ENCODE results near the gene ANKRD33B. TPM values are rescaled to one million over a fixed set of nuclear protein-coding genes. Genes with fewer than 3 reads are reported as not detected.

ANKRD33B gene
- total RNA-seq, 2 donors from 2014 or later = 4.1 to 7.4 TPM

GRCh38 chr5:10634562-10634961 is 70.7 kb downstream of the ANKRD33B start:
- intact Hi-C loops (cut with DNase I) = no loop called here
- Histone ChIP-seq H3K27ac (no peak overlapping the region), H3K36me3 (no peaks in the 10 kb centered on the region), H3K9me3 (no peaks in the 10 kb centered on the region), H3K4me1 (replicated peaks) (no peaks in the 10 kb centered on the region), H3K4me3 (no peak overlapping the region), H3K27me3 (replicated peaks; ENCODE audit: insufficient read depth) (no peaks in the 10 kb centered on the region)
- DNase-seq (ENCODE audit: low spot score) = no peak
- 93% methylated on average over 2 of the region's 2 CpGs for WGBS
- TF ChIP-seq, protein P1, sequence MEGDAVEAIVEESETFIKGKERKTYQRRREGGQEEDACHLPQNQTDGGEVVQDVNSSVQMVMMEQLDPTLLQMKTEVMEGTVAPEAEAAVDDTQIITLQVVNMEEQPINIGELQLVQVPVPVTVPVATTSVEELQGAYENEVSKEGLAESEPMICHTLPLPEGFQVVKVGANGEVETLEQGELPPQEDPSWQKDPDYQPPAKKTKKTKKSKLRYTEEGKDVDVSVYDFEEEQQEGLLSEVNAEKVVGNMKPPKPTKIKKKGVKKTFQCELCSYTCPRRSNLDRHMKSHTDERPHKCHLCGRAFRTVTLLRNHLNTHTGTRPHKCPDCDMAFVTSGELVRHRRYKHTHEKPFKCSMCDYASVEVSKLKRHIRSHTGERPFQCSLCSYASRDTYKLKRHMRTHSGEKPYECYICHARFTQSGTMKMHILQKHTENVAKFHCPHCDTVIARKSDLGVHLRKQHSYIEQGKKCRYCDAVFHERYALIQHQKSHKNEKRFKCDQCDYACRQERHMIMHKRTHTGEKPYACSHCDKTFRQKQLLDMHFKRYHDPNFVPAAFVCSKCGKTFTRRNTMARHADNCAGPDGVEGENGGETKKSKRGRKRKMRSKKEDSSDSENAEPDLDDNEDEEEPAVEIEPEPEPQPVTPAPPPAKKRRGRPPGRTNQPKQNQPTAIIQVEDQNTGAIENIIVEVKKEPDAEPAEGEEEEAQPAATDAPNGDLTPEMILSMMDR (IDR thresholded peaks at IDR 0.05) = no peak
- no peak for TF ChIP-seq POLR2AphosphoS5 (IDR thresholded peaks at IDR 0.05)
- no peak for TF ChIP-seq POLR2A (IDR thresholded peaks at IDR 0.05)

GRCh38 chr5:10635257-10635866 is 71.5 kb downstream of the ANKRD33B start:
- H3K27me3 ChIP-seq (replicated peaks; ENCODE audit: insufficient read depth) = no peaks in the 10 kb centered on the region
- no peaks in the 10 kb centered on the region for H3K4me1 ChIP-seq (replicated peaks)
- H3K36me3 ChIP-seq = no peaks in the 10 kb centered on the region
- TF ChIP-seq POLR2A (IDR thresholded peaks at IDR 0.05) = no peak
- TF ChIP-seq, protein P1 (IDR thresholded peaks at IDR 0.05) = no peak
- TF ChIP-seq POLR2AphosphoS5 (IDR thresholded peaks at IDR 0.05) = no peak
- 61% methylated on average over 10 of the region's 10 CpGs for WGBS
- H3K9me3 ChIP-seq = no peaks in the 10 kb centered on the region
- intact Hi-C loops (cut with DNase I) = no loop called here
- no peak overlapping the region for H3K27ac ChIP-seq
- no peak overlapping the region for H3K4me3 ChIP-seq
- no peak for DNase-seq (ENCODE audit: low spot score)

GRCh38 chr5:10635867-10636350 is 72.0 kb downstream of the ANKRD33B start:
- Histone ChIP-seq H3K27me3 (replicated peaks; ENCODE audit: insufficient read depth) (no peaks in the 10 kb centered on the region), H3K9me3 (no peaks in the 10 kb centered on the region), H3K36me3 (no peaks in the 10 kb centered on the region), H3K27ac (no peak overlapping the region), H3K4me1 (replicated peaks) (no peaks in the 10 kb centered on the region), H3K4me3 (no peak overlapping the region)
- no peak for DNase-seq (ENCODE audit: low spot score)
- intact Hi-C loops (cut with DNase I) = no loop called here
- TF ChIP-seq POLR2AphosphoS5 (IDR thresholded peaks at IDR 0.05) = no peak
- TF ChIP-seq, protein P1 (IDR thresholded peaks at IDR 0.05) = no peak
- TF ChIP-seq POLR2A (IDR thresholded peaks at IDR 0.05) = no peak
- WGBS = 72% methylated on average over 11 of the region's 11 CpGs

DNA sequence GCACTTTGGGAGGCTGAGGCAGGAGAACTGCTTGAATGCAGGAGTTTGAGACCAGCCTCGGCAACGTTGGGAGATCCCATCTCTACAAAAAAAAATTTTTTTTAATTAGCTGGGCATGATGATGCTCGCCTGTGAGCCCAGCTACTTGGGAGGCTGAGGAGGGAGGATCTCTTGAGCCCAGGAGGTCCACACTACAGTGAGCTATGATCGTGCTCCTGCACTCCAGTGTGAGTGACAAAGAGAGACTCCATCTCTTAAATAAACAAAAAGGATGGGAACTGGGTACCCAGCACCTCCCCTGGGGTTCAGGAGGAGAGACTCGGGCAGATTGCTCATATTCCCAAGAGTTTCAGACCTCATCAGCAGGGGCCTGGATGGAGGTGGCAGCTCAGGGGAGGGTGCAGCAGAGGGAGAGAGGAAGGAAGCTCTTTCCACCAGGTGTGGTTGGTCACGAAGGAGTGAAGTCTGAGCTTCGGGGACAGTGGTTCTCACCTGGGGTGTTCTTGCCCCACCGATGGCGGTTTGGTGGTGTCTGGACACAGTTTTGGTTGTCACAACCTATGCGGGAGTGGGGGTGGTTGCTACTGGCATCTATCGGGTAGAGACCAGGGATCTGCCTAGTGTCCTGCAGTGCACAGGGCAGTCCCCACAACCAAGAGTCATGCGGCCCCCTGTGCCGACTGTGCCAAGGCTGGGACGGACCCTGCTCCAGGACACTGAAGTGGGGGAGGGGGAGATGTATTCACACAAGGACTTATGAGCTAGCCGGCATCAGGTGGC is 72.7 kb downstream of the ANKRD33B start:
- Histone ChIP-seq H3K9me3 (no peaks in the 10 kb centered on the region), H3K36me3 (no peaks in the 10 kb centered on the region), H3K27ac (no peak overlapping the region), H3K4me3 (no peak overlapping the region), H3K27me3 (replicated peaks; ENCODE audit: insufficient read depth) (no peaks in the 10 kb centered on the region), H3K4me1 (replicated peaks) (no peaks in the 10 kb centered on the region)
- no peak for DNase-seq (ENCODE audit: low spot score)
- intact Hi-C loops (cut with DNase I) = no loop called here
- 80% methylated on average over 15 of the region's 15 CpGs for WGBS
- TF ChIP-seq POLR2AphosphoS5 (IDR thresholded peaks at IDR 0.05) (no peak), POLR2A (IDR thresholded peaks at IDR 0.05) (no peak)
- TF ChIP-seq, protein P1 (IDR thresholded peaks at IDR 0.05) = no peak
